M059J (cell line): ENCODE results near the gene MARCHF9. TPM values are rescaled to one million over a fixed set of nuclear protein-coding genes. Genes with fewer than 3 reads are reported as not detected.
A peak's percentile ranks its signal among the peaks of the same experiment; 100 is the strongest.
"Not testable (repeated sequence)": the region's sequence is repeated elsewhere in the genome, so short reads cannot be mapped to it uniquely, and the experiment has no call there.

Experiments used
- DNase-seq: peaks from one replicate; pipeline ENCODE4 v3.0.0-alpha.2; 2012; ENCODE audit warnings: low read depth
- total RNA-seq: library from RNA; depleted of rRNA; stranded (reverse); fragments of >200 nt; shearing (Covaris generic); gene quantifications from 2 replicates; pipeline ENCODE4 v1.2.3, GENCODE V29; 2014

MARCHF9 gene
- total RNA-seq, 1 experiment from 2014 or later, result 6.7 TPM

DNA sequence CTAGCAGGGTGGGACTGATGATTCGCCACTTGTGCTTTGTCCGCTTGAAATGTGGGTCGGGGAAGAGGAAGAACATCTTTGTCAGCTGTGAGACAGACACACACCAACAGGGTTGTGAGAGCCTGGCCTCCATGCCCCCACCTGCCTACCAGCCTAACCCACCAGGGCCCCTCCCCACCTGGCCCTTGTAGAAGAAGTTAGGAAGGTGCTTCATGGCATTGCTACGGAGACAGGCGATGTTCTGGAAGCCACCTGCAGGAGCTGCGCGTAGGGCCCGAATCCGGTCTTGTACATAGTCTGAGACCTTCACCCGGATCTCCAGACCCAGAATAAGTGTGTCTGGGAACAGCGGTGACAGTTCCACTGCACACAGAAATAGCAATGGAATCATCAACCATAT is 14.7 kb downstream of the MARCHF9 start:
- DNase-seq, result no peak

GRCh38 chr12:57770734-57771133 is 15.8 kb downstream of the MARCHF9 start:
- no peak for DNase-seq

- peak; percentile 90 for DNase-seq
These were observed 16.5 kb downstream of the MARCHF9 start for GRCh38 chr12:57771236-57771872.

DNA sequence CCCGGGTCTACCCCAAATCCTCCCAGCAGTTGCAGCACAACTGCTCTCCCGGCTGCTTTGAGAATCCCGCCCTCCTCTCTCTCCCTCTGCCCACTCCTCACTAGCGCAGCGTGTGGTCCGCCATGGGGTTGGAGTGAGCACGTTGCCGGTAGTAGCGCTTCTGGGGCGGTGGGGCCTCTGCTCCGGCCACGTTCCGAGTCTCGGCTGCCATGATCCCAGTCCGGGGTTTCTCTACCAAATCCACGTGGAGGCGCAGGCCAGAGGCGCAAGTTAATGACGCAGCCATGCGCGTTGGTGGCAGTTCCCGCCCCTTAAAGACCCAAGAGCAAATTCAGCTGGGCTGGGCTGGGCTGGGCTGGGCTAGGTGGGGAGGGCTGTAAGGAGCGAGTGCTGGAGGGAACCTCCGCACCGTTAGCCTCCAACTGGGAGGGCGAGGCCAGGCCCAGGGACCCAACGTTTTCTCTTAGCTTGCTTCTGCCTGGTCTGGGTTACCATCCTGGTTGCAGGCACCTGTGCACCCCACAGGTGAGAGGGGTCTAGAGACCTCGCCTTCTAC is 17.0 kb downstream of the MARCHF9 start, which contains the start of gene METTL1:
Gene METTL1, minus strand, starts transcription at position 233 of the 556 bp plus-strand sequence. Its CDS starts 22 bp downstream, at position 211.
- peak; percentile 96 for DNase-seq

DNA sequence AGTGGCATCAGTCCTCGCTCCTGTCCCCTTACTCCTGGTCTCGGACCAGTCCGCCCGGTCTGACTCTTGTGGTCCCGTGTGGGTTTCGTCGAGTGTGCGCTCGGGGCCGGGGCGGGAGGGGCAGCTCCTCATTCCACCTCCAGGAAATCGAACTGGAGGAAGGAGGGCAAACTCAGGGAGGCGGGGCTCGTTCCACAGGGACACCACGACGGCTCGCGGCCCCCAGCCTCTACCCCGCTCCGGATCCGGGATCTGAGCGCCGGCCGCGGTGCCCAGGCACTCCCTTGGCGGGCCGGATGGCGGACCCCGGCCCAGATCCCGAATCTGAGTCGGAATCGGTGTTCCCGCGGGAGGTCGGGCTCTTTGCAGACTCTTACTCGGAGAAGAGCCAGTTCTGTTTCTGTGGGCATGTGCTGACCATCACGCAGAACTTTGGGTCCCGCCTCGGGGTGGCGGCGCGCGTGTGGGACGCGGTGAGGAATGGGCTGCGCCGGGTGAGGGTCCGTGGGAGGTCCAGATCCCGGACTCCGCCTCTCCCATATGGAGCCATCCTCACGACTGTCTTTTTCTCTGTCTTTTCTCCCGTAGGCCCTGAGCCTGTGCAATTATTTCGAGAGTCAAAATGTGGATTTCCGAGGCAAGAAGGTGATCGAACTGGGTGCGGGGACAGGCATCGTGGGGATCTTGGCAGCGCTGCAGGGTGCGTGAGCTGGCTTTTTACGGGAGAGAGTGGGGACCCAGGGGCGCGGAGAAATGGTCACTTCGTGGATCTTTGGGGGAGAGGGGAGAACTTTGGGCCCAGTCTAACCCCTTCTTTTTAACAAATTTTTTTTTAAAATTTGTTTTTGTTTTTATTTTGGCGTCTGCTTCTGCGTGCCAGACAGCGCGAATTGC is 17.8 kb downstream of the MARCHF9 start, which contains the start of gene EEF1AKMT3:
Gene EEF1AKMT3, plus strand, starts transcription at position 186 of the 894 bp plus-strand sequence. Its CDS starts 111 bp downstream, at position 297.
- peak; percentile 64 for DNase-seq

DNA sequence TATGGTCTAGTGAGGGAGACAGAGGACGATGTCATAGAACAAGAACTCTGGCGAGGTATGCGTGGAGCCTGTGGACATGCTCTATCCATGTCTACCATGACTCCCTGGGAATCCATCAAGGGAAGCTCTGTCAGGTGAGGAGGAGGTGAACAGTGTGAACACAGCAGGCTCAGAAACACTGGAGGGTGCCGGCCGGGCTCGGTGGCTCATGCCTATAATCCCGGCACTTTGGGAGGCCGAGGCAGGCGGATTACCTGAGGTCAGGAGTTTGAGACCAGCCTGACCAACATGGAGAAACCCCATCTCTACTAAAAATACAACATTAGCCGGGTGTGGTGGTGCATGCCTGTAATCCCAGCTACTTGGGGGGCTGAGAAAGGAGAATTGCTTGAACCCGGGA is 19.7 kb downstream of the MARCHF9 start:
- DNase-seq, result not testable (repeated sequence)

DNA sequence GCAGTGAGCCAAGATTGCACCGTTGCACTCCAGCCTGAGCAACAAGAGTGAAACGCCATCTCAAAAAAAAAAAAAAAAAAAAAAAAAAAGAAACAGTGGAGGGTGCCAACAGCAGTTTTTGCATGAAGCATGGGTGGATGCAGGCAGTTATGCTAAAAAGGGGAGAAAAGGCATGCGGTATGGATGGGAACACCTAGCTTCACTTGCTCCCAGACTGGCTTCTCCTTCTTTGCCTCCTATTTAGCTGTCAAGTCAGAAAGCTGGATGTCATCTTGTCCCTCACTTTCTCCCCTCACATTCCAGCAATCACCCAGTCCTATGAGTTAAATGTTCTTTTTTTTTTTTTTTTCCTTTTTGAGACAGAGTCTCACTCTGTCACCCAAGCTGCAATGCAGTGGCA is 20.1 kb downstream of the MARCHF9 start:
- DNase-seq, result no peak

DNA sequence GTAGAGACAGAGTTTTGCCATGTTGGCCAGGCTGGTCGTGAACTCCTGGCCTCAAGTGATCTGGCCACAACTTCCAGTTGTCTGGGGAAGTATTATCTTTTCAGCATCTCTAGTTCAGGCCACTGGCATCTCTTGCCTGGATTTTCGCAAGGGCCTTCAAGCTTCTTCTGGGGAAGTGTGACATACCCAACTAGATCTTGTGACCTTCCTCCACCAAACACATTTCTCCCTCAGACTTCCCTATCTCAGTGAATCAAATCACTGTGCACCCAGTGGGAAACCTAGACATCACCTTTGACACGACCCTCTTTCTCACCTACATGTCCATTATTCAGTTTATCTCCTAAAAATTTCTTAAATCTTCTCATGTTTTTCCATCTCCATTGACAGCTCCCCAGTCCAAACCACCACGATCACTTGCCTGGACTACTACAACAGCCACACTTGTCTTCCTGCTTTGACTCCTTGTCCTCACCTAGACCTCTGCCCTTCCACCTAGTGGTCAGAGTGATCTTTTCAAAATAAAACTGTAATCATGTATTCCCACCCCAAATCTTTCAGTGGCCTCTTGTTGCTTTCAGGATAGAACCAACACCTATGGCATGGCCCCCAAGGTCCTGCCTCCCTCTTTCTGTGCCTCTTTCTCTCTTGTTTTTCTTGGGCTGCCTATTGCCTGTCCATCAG is 20.8 kb downstream of the MARCHF9 start:
- no peak for DNase-seq

- no peak for DNase-seq
These were observed 21.3 kb downstream of the MARCHF9 start for GRCh38 chr12:57776247-57776587.

DNA sequence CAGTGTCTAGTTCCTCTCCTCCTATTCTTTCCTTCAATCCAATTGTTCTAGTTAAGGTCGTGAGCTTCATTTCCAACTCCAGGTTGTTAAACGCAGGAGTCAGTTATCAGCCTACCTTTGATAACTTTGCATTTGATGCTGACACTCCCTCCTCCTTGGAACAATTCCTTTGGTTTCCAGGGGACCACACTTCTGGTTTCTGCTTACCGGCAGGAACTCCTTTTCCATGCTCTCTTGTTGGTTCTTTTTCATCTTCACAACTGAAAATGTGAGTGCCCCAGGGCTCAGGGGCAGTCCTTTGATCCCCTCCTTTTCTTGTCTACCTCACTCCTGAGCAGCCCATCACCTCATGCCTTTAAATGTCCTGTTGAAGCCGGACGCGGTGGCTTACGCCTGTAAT is 22.5 kb downstream of the MARCHF9 start:
- DNase-seq, result no peak

DNA sequence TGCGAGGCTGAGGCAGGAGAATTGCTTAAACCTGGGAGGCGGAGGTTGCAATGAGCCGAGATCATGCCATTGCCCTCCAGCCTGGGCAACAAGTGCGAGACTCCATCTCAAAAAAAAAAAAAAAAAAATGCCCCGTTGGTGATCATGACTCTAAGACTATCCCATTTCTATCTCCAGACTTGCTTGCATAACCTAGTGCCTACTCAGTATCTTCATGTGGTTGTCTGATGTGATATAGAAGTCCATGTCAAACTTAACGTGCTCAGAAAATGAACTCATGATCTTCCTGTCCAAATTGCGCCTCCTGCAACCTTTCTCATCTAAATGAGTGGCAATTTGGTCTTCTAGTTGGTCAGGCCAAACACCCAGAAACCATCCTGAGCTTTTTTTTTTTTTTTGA is 23.0 kb downstream of the MARCHF9 start:
- DNase-seq, result no peak

DNA sequence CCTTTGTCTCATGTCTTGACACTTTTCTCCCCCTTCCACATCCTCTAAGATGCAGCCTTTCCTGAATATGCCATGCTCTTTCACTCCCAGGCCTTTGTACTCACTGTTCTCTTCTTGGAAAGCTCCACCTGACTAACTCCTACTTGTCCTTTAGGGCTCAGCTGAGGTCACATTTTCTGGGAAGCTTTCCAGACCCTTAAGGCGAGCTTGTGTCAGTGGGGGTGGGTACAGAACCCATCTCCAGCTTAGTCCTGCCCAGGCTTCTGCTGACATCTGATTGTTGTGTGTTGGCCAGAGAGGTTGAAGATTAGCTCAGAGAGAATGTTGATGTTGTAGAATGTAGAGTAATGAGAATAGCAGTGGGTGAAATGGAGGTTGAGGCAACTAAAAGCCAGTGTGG is 24.8 kb downstream of the MARCHF9 start:
- peak; percentile 64 for DNase-seq

- no peak for DNase-seq
These were observed 25.5 kb downstream of the MARCHF9 start for GRCh38 chr12:57780284-57780897.

DNA sequence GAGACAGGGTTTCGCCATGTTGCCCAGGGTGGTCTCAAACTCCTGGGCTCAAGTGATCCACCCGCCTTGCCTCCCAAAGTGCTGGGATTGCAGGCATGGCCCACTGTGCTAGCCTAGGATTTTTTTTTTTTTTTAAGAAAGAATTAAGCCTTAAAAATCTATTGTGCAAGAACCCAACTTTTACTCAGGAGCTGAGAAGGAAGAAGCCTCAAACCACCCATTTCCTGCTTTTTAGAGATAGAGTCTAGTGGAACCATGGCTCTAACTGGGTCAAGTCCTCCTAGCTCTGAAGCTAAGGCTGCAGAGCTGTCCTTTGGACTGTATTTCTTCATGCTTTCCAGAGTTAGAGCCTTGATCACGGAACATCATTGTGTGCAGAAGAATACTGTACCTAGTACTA is 26.3 kb downstream of the MARCHF9 start:
- DNase-seq, result no peak

DNA sequence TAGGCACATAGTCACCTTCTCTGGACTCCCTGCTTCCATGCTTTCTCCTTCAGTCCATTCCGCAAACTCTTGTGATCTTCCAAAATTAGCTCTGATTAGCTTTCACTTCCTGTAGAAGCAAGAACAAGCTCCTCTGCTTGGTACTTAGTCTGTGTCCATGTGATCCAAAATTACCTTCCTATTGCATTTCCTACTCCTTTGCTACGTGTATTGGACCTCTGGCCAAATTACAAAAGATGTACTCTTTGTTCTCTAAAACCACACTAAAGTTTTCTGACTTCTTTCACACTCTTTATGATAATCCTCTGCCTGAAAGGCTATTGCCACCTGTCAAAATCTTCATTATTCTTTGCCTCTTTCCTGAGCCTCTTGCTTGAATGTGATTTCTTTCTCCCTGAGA is 26.9 kb downstream of the MARCHF9 start:
- DNase-seq, result no peak

- DNase-seq, result no peak
These were observed 27.3 kb downstream of the MARCHF9 start for GRCh38 chr12:57782243-57782607.

GRCh38 chr12:57782608-57783465 is 27.9 kb downstream of the MARCHF9 start, which contains the start of gene TSFM:
TSFM (plus strand) TSS chr12:57782787; CDS start chr12:57782802, 15 bp downstream.
- peak; percentile 90 for DNase-seq

- no peak for DNase-seq
These were observed 28.5 kb downstream of the MARCHF9 start for GRCh38 chr12:57783466-57783801.

- no peak for DNase-seq
These were observed 29.0 kb downstream of the MARCHF9 start for GRCh38 chr12:57783861-57784260.

DNA sequence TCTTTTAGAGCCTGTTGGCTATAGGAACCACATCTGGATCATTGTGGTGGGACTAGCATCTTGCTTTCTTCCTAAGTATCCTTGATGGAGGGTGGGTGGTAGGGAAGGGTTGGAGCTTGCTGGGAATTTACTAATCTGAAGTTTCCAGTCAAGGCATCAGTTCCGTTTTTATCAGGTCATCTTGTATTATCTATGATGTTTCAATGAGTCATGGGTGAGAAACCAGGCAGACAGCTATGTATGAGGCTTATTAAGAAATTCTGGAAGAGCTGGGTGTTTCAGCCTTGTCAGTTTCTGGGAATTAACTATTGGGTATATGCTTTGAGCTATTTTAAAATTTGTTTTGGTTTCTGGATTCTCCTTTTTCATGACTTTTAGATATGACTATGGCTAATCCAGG is 39.0 kb downstream of the MARCHF9 start:
- DNase-seq, result peak; percentile 77

GRCh38 chr12:57795354-57795753 is 40.5 kb downstream of the MARCHF9 start:
- DNase-seq, result peak; percentile 78
